ENCODE measurements around the gene ACSL5. TPM values are rescaled to one million over a fixed set of nuclear protein-coding genes. Genes with fewer than 3 reads are reported as not detected.

Gene ACSL5
- total and polyA plus RNA-seq, 10 of the 15 experiments (the other 5 are each of a cell fraction or from before 2014, with no cell fraction given) = 22.3 to 57.0 (median 46.4) TPM

DNA sequence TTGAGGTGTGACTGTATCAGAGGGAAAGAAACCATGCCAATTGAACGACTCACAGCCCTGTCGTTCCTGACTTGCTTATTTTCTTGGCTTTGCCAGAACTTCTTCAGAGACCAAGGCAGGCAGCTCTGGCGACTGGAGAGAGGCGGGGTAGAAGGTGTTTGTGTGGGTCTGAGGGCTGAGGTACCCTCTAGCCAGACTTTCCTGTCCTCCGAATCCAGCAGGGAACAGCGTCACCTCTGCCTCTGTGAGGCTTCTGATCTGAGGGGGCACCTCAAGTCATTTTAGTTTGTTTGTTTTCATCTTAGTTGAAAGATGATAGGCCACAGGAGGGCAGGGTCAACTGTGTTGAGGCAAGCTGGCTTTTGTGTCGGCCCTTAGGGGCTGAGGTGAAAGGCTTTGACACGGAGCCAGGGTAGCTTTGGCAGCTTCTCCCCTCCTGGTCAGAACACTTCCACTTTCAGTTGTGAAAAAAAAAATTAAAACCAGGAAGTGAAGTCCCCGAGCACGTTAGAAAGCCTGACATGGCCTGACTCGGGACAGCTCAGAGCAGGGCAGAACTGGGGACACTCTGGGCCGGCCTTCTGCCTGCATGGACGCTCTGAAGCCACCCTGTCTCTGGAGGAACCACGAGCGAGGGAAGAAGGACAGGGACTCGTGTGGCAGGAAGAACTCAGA lies 1.9 kb downstream of the ACSL5 start (continued):
- TF ChIP-seq ETV6 (conservative IDR thresholded peaks at IDR 0.05 in 1 of 2, IDR thresholded peaks at IDR 0.05 in 1 of 2; ENCODE audit: borderline replicate concordance in 1 of 2, low read depth in 1 of 2) (peak in 1 of 2 experiments; percentile 77; a peak in 2 of 4 replicates), POLR2A (IDR thresholded peaks at IDR 0.05; ENCODE audit: low read depth, low read length) (peak; percentile 90), SPI1 (IDR thresholded peaks at IDR 0.05; ENCODE audit: borderline replicate concordance, insufficient read depth, low read depth, low read length) (peak; percentile 78), POLR2AphosphoS2 (IDR thresholded peaks at IDR 0.05; ENCODE audit: low read depth, low read length) (no peak; the same call in 1 of the 2 replicates), MEF2A (IDR thresholded peaks at IDR 0.05; ENCODE audit: insufficient read depth, low read depth, low read length) (0 out of 2 replicates have a peak, but pooled peaks have one; percentile 20), CREM (IDR thresholded peaks at IDR 0.05; ENCODE audit: low read depth) (peak; percentile 19; the same call in 1 of the 2 replicates), BRCA1 (IDR thresholded peaks at IDR 0.05; ENCODE audit: low read depth, low read length) (no peak), CBFB (IDR thresholded peaks at IDR 0.05; ENCODE audit: low read depth) (peak; percentile 48; the same call in 1 of the 2 replicates), MXI1 (IDR thresholded peaks at IDR 0.05; ENCODE audit: low read depth, low read length) (peak; percentile 85), EED (IDR thresholded peaks at IDR 0.05; ENCODE audit: low read depth) (0 out of 2 replicates have a peak, but pooled peaks have one; percentile 34), NR2F1 (conservative IDR thresholded peaks at IDR 0.05) (peak; percentile 53; the same call in 1 of the 2 replicates), YY1 (IDR thresholded peaks at IDR 0.05; ENCODE audit: low read depth, low read length) (peak; percentile 65; the same call in 1 of the 2 replicates), NFYB (IDR thresholded peaks at IDR 0.05; ENCODE audit: insufficient read depth, low read depth, low read length) (no peak), EGR1 (IDR thresholded peaks at IDR 0.05; ENCODE audit: borderline replicate concordance in 1 of 2, low read depth in 2 of 2, low read length in 2 of 2) (no peak), ZNF384 (IDR thresholded peaks at IDR 0.05; ENCODE audit: borderline replicate concordance, low read depth, low read length) (peak; percentile 96), RELA (IDR thresholded peaks at IDR 0.05; ENCODE audit: borderline replicate concordance, partially characterized antibody) (peak; percentile 11), POLR2AphosphoS5 (IDR thresholded peaks at IDR 0.05; ENCODE audit: low read length) (peak; percentile 75), ZBED1 (IDR thresholded peaks at IDR 0.05; ENCODE audit: borderline replicate concordance) (0 out of 2 replicates have a peak, but pooled peaks have one; percentile 14), SMAD5 (IDR thresholded peaks at IDR 0.05; ENCODE audit: low read depth) (0 out of 2 replicates have a peak, but pooled peaks have one; percentile 74)
- TF ChIP-seq, protein P1, sequence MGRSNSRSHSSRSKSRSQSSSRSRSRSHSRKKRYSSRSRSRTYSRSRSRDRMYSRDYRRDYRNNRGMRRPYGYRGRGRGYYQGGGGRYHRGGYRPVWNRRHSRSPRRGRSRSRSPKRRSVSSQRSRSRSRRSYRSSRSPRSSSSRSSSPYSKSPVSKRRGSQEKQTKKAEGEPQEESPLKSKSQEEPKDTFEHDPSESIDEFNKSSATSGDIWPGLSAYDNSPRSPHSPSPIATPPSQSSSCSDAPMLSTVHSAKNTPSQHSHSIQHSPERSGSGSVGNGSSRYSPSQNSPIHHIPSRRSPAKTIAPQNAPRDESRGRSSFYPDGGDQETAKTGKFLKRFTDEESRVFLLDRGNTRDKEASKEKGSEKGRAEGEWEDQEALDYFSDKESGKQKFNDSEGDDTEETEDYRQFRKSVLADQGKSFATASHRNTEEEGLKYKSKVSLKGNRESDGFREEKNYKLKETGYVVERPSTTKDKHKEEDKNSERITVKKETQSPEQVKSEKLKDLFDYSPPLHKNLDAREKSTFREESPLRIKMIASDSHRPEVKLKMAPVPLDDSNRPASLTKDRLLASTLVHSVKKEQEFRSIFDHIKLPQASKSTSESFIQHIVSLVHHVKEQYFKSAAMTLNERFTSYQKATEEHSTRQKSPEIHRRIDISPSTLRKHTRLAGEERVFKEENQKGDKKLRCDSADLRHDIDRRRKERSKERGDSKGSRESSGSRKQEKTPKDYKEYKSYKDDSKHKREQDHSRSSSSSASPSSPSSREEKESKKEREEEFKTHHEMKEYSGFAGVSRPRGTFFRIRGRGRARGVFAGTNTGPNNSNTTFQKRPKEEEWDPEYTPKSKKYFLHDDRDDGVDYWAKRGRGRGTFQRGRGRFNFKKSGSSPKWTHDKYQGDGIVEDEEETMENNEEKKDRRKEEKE (IDR thresholded peaks at IDR 0.05) = no peak
- TF ChIP-seq, protein P2, sequence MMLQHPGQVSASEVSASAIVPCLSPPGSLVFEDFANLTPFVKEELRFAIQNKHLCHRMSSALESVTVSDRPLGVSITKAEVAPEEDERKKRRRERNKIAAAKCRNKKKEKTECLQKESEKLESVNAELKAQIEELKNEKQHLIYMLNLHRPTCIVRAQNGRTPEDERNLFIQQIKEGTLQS (IDR thresholded peaks at IDR 0.05; ENCODE audit: borderline replicate concordance, extremely low read depth, low read depth, low read length) = no peak
- TF ChIP-seq, protein P3, sequence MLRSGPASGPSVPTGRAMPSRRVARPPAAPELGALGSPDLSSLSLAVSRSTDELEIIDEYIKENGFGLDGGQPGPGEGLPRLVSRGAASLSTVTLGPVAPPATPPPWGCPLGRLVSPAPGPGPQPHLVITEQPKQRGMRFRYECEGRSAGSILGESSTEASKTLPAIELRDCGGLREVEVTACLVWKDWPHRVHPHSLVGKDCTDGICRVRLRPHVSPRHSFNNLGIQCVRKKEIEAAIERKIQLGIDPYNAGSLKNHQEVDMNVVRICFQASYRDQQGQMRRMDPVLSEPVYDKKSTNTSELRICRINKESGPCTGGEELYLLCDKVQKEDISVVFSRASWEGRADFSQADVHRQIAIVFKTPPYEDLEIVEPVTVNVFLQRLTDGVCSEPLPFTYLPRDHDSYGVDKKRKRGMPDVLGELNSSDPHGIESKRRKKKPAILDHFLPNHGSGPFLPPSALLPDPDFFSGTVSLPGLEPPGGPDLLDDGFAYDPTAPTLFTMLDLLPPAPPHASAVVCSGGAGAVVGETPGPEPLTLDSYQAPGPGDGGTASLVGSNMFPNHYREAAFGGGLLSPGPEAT (IDR thresholded peaks at IDR 0.05; ENCODE audit: low read depth) = peak; percentile 58; the same call in 1 of the 2 replicates

Data from GM12878 (cell line).